Heart left ventricle (tissue), 16 donors: ENCODE data around the gene PRKCB. TPM values are rescaled to one million over a fixed set of nuclear protein-coding genes. Genes with fewer than 3 reads are reported as not detected.

Experiments
- ATAC-seq, 4 donors: fragments of 200-7000 bp; cut with Tn5 transposase; one replicate each; pipeline ENCODE4 v1.9.1; 2020 to 2022; ENCODE audit warnings: moderate library complexity in 4 of 4, mild to moderate bottlenecking in 3 of 4, moderate number of reproducible peaks in 1 of 4
- DNase-seq, 5 donors: peaks; one replicate each; pipeline ENCODE4 v3.0.0-alpha.2; 2020
- H3K27ac ChIP-seq, 12 donors: fragments of 200-600 bp; sonication (generic) in 4 of 12; one replicate each; pipeline versions ENCODE4 v1.5.0 to v1.8.0; 2016 to 2022; ENCODE audit warnings: mild to moderate bottlenecking in 2 of 12
- H3K27me3 ChIP-seq, 9 donors: fragments of 200-600 bp; sonication (generic) in 2 of 9; one replicate each; pipeline versions ENCODE4 v1.5.1 to v1.8.0; 2016 to 2022; ENCODE audit warnings: mild to moderate bottlenecking in 3 of 9
- H3K36me3 ChIP-seq, 9 donors: fragments of 200-600 bp; sonication (generic) in 2 of 9; one replicate each; pipeline versions ENCODE4 v1.5.0 to v1.8.0; 2018 to 2022; ENCODE audit warnings: mild to moderate bottlenecking in 2 of 9
- H3K4me1 ChIP-seq, 12 donors: fragments of 200-600 bp; sonication (generic) in 4 of 12; one replicate each; pipeline versions ENCODE4 v1.5.0 to v1.8.0; 2016 to 2022; ENCODE audit warnings: mild to moderate bottlenecking in 3 of 12
- H3K4me3 ChIP-seq, 12 donors: fragments of 200-600 bp; sonication (generic) in 4 of 12; one replicate each; pipeline versions ENCODE4 v1.5.0 to v1.8.0; 2017 to 2022; ENCODE audit warnings: mild to moderate bottlenecking in 9 of 12, moderate library complexity in 4 of 12
- H3K9me3 ChIP-seq, 12 donors: fragments of 200-600 bp; sonication (generic) in 4 of 12; one replicate each; pipeline versions ENCODE4 v1.5.0 to v1.8.0; 2016 to 2022; ENCODE audit warnings: mild to moderate bottlenecking in 1 of 12
- POLR2A ChIP-seq, 2 donors: fragments of 450-650 bp; IDR thresholded peaks; one replicate each; pipeline ENCODE4 v1.6.1; 2017; ENCODE audit warnings: antibody characterized with exemption in 2 of 2, mild to moderate bottlenecking in 2 of 2, moderate library complexity in 2 of 2
- WGBS, 4 donors: extraction: QIAGEN DNeasy Blood & Tissue Kit in 2 of 4; methylation state at CpG; one replicate each; pipeline versions ENCODE4 v1.1.5 to v1.1.7; 2013 to 2018; 5-methylcytosine and 5-hydroxymethylcytosine counted together
- intact Hi-C, 10 donors: fragments of 100-400 bp; cut with DNase I; formaldehyde crosslinking; loops; one replicate each; pipeline versions ENCODE4 v1.11.1 to v1.14.2; 2022
- polyA plus RNA-seq, 2 donors: library from polyadenylated mRNA; stranded (reverse); fragments of 200-250 nt; gene quantifications; one replicate each; pipeline ENCODE4 v1.2.3, GENCODE V29; 2013
- total RNA-seq, 9 donors: library from RNA; depleted of rRNA in 2 of 9; stranded (reverse); fragments of >200 nt in 2 of 9; fragmentation: NEBNext Ultra II Directional in 3 of 9; extraction: Animal tissue kit (Norgen Biotek cat#: 25700) in 3 of 9; gene quantifications; one replicate each; pipeline versions ENCODE4 v1.1.0 to v1.2.4, GENCODE V29; 2016 to 2023
- TF ChIP-seq, protein P1 (sequence below), 12 donors: fragments of 200-600 bp; sonication (generic) in 4 of 12; IDR thresholded peaks; one replicate each; pipeline versions ENCODE4 v1.5.0 to v1.8.0; 2018 to 2022; ENCODE audit warnings: antibody characterized with exemption in 12 of 12, mild to moderate bottlenecking in 5 of 12
- donor health status: ischemic (EF 13 %, LVEDD 7.1; RV severe dilation, severe dysfunction).
- donor health status: healthy with polysubstance abuse.
- donor health status: DM: no; HTN: yes; CAD: no.
- donor health status: DM: no; HTN: no; CAD: no.
- donor health status: ischemic (EF 25% LVEDD 6.9; RV normal size, moderate dysfunction).
- donor health status: ischemic (EF 25% LVEDD 5.7; RV mildly dilated, moderate dysfunction).
- donor health status: healthy.
- donor health status: DM: yes; HTN: yes; CAD: no.
- donor health status: ischemic (EF 35%, LVEDD 5.7; RV mildly dilated, moderate dysfunction).
- donor health status: nonischemic (EF 11% LVEDD 7.7; RV severe dilation, severe dysfunction).
- donor health status: DM: yes; HTN: yes; CAD: no.
- donor health status: PGD.
- donor health status: ischemic (EF 29% LVEDD 5.4; RV normal size, mild dysfunction).
- donor health status: nonischemic (EF 23%, LVEDD 6.1; RV moderate dilation, normal function).

Gene PRKCB
- total and polyA plus RNA-seq, 11 donors = 0.30 to 18.4 (median 1.7) TPM

DNA sequence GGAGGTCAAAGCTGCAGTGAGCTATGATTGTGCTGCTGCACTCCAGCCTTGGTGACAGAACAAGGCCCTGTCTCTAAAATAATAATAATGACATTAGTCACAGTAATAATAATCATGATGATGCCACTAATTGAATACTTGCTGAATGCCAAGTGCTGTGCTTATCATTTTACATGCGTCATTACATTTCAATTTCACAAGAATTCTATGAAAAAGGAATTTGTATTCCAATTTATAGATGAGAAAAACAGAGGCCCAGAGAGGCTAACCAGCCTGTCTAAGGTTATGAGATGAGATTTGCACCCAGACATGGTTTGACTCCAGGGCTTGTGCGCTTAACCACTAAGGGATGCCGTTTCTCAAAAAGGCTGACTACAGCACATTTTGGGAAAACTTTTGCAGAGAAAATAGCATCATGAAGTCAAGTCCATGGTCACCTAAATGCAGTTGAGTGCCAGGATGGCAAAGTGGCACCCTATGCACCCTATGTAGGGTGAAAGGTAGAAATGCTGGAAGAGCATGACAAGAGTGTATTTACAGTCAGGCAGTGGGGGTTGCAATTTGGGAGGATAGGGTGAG is 276.0 kb downstream of the PRKCB start:
- DNase-seq (no peak), ATAC-seq (no peak)
- Histone ChIP-seq H3K27me3 (no peaks in the 10 kb centered on the region), H3K4me3 (no peak overlapping the region), H3K36me3 (no peaks in the 10 kb centered on the region), H3K27ac (no peak overlapping the region), H3K9me3 (peaks cover 0 to 4% (median 0%) of the 10 kb centered on the region in 12 donors), H3K4me1 (peaks cover 0 to 7% (median 0%) of the 10 kb centered on the region in 12 donors)
- intact Hi-C loops = no loop called here
- 88 to 92% (median 90%) methylated on average over 3 of the region's 3 CpGs for WGBS, 4 donors
- TF ChIP-seq, protein P1, sequence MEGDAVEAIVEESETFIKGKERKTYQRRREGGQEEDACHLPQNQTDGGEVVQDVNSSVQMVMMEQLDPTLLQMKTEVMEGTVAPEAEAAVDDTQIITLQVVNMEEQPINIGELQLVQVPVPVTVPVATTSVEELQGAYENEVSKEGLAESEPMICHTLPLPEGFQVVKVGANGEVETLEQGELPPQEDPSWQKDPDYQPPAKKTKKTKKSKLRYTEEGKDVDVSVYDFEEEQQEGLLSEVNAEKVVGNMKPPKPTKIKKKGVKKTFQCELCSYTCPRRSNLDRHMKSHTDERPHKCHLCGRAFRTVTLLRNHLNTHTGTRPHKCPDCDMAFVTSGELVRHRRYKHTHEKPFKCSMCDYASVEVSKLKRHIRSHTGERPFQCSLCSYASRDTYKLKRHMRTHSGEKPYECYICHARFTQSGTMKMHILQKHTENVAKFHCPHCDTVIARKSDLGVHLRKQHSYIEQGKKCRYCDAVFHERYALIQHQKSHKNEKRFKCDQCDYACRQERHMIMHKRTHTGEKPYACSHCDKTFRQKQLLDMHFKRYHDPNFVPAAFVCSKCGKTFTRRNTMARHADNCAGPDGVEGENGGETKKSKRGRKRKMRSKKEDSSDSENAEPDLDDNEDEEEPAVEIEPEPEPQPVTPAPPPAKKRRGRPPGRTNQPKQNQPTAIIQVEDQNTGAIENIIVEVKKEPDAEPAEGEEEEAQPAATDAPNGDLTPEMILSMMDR (IDR thresholded peaks at IDR 0.05) = no peak
- TF ChIP-seq POLR2A (IDR thresholded peaks at IDR 0.05) = no peak

DNA sequence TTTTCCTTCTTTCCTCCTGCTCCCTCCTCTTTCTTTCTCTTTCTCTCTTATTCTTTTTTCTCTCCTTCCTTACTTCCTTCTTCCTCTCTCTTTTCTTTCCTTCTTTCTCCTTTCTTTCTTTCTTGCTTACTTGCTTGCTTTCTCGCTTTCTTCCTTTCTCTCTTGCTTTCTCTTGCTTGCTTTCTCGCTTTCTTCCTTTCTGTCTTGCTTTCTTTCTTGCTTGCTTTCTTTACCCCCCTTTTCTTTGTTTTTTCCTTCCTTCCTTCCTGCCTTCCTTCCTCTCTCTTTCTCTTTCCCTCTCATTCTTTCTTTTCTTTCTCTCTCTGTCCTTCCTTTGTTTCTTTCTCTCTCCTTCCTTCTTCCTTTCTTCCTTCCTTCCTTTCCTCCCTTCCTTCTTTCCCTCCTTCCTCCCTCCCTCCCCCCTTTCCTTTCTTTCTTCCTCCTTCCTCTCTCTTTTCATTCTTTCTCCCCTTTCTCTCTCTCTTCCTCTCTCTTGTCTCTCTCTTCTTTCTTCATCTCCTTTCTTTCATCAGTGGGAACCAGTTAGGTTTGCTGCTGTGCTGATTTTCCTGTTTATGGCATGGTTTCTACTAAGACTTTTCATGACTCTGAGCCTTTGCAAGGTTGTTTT is 277.4 kb downstream of the PRKCB start:
- no peaks in the 10 kb centered on the region for H3K27me3 ChIP-seq
- TF ChIP-seq, protein P1 (IDR thresholded peaks at IDR 0.05) = no peak
- no peak for TF ChIP-seq POLR2A (IDR thresholded peaks at IDR 0.05)
- no peaks in the 10 kb centered on the region for H3K36me3 ChIP-seq
- WGBS, 4 donors = 93 to 99% (median 97%) methylated on average over 2 of the region's 2 CpGs
- H3K27ac ChIP-seq = no peak overlapping the region
- H3K4me3 ChIP-seq = no peak overlapping the region
- intact Hi-C loops = no loop called here
- no peak for ATAC-seq
- peaks cover 0 to 21% (median 3%) of the 10 kb centered on the region in 12 donors for H3K4me1 ChIP-seq
- no peak for DNase-seq
- H3K9me3 ChIP-seq = peaks cover 0 to 4% (median 0%) of the 10 kb centered on the region in 12 donors

DNA sequence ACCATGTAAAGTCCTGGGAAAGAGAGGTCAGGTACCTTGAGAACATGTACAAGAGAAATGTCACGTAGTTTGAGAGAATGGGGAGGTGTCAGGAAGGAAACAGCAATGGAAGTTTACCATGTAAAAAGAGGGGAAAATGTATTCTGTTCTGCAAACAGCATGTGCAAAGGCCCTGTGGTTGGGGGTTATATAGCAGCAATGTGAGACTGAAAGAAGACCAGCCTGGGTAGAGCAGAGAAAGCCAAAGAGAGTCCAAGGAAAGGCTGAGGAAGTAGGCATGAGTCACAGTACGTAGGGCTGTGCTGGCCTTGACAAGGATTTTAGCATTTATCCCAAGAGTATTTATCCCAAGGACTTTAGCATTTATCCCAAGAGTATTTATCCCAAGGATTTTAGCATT is 279.1 kb downstream of the PRKCB start:
- TF ChIP-seq POLR2A (IDR thresholded peaks at IDR 0.05) = no peak
- TF ChIP-seq, protein P1 (IDR thresholded peaks at IDR 0.05) = no peak
- WGBS, 4 donors = 76 to 92% (median 83%) methylated on average over 2 of the region's 2 CpGs
- Histone ChIP-seq H3K27me3 (no peaks in the 10 kb centered on the region), H3K36me3 (no peaks in the 10 kb centered on the region), H3K27ac (no peak overlapping the region), H3K4me3 (no peak overlapping the region), H3K9me3 (peaks cover 0 to 4% (median 0%) of the 10 kb centered on the region in 12 donors), H3K4me1 (peaks cover 0 to 28% (median 5%) of the 10 kb centered on the region in 12 donors)
- ATAC-seq = no peak
- no peak for DNase-seq
- intact Hi-C loops = no loop called here

DNA sequence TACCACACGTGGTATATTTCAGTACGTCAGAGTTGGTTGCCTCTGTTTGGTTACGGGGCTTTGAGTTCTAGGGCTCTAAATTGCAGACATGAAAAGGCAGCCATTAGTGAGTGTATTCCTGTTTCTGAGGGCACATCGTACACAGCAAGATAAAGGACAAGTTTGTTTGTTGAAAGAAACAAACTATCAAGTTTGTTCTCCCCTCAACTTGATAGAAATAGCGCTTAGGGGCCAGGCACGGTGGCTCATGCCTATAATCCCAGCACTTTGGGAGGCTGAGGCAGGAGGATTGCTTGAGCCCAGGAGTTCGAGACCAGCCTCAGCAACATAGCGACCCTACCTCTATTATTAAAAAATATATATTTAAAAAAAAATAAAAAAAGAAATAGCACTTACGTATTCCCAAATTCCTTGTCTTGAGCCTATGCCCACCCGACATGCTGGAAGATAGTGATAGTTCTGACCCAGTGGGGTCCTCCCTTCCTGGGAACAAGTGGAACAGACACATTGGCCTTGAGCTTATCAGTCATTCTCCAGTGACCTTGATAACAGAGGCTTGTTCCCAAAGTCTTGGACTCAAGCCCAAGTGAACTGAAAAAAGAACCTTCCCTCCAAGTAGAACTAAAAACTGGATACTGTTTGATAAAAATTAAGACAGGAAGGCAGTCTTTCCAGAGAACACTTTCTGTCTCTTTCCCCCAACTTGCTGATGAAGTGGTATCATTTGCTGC is 280.4 kb downstream of the PRKCB start:
- peaks cover 0 to 4% (median 0%) of the 10 kb centered on the region in 12 donors for H3K9me3 ChIP-seq
- peaks cover 0 to 28% (median 5%) of the 10 kb centered on the region in 12 donors for H3K4me1 ChIP-seq
- TF ChIP-seq POLR2A (IDR thresholded peaks at IDR 0.05) = no peak
- TF ChIP-seq, protein P1 (IDR thresholded peaks at IDR 0.05) = no peak
- intact Hi-C loops = no loop called here
- H3K36me3 ChIP-seq = no peaks in the 10 kb centered on the region
- no peak overlapping the region for H3K4me3 ChIP-seq
- ATAC-seq (peak in 3 of 4 donors; percentile 63 to 79 (median 74)), DNase-seq (no peak)
- 58 to 64% (median 61%) methylated on average over 10 of the region's 10 CpGs for WGBS, 4 donors
- peak overlapping the region in 6 of 12 donors; percentile 27 to 70 (median 57) for H3K27ac ChIP-seq
- no peaks in the 10 kb centered on the region for H3K27me3 ChIP-seq
